ENCODE results near the gene TMEM119. TPM values are rescaled to one million over a fixed set of nuclear protein-coding genes. Genes with fewer than 3 reads are reported as not detected.

TMEM119 gene
- total RNA-seq, 1 experiment from 2014 or later: not detected

DNA sequence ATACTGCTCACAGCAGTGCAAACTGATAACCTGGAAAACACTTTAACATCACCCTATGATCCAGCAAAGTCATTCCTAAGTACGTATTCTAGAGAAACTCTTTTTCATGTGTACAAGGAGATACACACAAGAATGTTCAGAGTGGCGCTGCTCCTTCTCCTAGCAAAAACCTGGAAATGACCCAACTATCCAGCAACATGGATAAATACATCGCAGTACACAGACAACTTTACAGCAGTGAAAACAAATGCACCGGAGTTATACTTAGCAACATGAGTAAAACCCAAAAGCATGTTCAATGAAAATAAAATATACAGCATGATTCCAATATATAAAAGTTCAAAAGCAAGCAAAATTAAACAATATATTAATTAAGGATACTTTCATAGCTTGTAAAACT is 55.6 kb downstream of the TMEM119 start:
- Histone ChIP-seq H3K9me3 (ENCODE audit: low read depth, low read length, poor library complexity, severe bottlenecking) (no peaks in the 10 kb centered on the region), H3K27ac (ENCODE audit: low read depth, low read length, poor library complexity, severe bottlenecking) (no peak overlapping the region), H3K4me1 (ENCODE audit: insufficient read depth, low read length, poor library complexity, severe bottlenecking) (no peaks in the 10 kb centered on the region), H3K27me3 (replicated peaks; ENCODE audit: insufficient read depth, low read depth, low read length, poor library complexity) (no peaks in the 10 kb centered on the region), H3K4me3 (ENCODE audit: low read depth, low read length, poor library complexity, severe bottlenecking) (no peak overlapping the region), H3K36me3 (ENCODE audit: insufficient read depth, low read length, poor library complexity, severe bottlenecking) (peaks cover 77% of the 10 kb centered on the region)
- DNase-seq (ENCODE audit: low spot score): no peak
- no TSS peak for BruUV-seq (replicated peaks)
- CTCF ChIA-PET: no interaction called here
- intact Hi-C loops (cut with micrococcal nuclease; ENCODE audit: unreplicated experiment): no loop called here
- TF ChIP-seq EZH2 (IDR thresholded peaks at IDR 0.05; ENCODE audit: borderline replicate concordance, low read depth, low read length, poor library complexity, severe bottlenecking): no peak
- TF ChIP-seq, protein P1, sequence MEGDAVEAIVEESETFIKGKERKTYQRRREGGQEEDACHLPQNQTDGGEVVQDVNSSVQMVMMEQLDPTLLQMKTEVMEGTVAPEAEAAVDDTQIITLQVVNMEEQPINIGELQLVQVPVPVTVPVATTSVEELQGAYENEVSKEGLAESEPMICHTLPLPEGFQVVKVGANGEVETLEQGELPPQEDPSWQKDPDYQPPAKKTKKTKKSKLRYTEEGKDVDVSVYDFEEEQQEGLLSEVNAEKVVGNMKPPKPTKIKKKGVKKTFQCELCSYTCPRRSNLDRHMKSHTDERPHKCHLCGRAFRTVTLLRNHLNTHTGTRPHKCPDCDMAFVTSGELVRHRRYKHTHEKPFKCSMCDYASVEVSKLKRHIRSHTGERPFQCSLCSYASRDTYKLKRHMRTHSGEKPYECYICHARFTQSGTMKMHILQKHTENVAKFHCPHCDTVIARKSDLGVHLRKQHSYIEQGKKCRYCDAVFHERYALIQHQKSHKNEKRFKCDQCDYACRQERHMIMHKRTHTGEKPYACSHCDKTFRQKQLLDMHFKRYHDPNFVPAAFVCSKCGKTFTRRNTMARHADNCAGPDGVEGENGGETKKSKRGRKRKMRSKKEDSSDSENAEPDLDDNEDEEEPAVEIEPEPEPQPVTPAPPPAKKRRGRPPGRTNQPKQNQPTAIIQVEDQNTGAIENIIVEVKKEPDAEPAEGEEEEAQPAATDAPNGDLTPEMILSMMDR (conservative IDR thresholded peaks at IDR 0.05; ENCODE audit: low read depth, low read length): no peak
- POLR2A ChIA-PET (ENCODE audit: low non-redundant PET): no interaction called here

Small RNA genes lying within 50 kb of the gene (microRNA-seq; reads per million reads assigned to microRNA genes)
- gene MIR4496: not detected

Other genes starting within 250 kb of the TMEM119 start
- 3.6 and 4.1 TPM in 2 replicates for gene FICD, start 82.8 kb downstream of the TMEM119 start, total RNA-seq (2021)
- 93.8 and 99.3 TPM in 2 replicates for gene SART3, start 36.9 kb downstream of the TMEM119 start, total RNA-seq (2021)
- gene ISCU, start 35.5 kb downstream of the TMEM119 start, total RNA-seq (2021): 73.4 and 79.3 TPM in 2 replicates
- gene SELPLG, start 35.8 kb upstream of the TMEM119 start, total RNA-seq (2021): 0.34 and 0.35 TPM in 2 replicates
- gene CORO1C, start 133.4 kb upstream of the TMEM119 start, total RNA-seq (2021): 206 and 208 TPM in 2 replicates